ENCODE data around the gene ATP1B4.

GRCh38 chrX:120336899-120337298 lies 25.0 kb upstream of the ATP1B4 start:
- TF ChIP-seq, protein P1, sequence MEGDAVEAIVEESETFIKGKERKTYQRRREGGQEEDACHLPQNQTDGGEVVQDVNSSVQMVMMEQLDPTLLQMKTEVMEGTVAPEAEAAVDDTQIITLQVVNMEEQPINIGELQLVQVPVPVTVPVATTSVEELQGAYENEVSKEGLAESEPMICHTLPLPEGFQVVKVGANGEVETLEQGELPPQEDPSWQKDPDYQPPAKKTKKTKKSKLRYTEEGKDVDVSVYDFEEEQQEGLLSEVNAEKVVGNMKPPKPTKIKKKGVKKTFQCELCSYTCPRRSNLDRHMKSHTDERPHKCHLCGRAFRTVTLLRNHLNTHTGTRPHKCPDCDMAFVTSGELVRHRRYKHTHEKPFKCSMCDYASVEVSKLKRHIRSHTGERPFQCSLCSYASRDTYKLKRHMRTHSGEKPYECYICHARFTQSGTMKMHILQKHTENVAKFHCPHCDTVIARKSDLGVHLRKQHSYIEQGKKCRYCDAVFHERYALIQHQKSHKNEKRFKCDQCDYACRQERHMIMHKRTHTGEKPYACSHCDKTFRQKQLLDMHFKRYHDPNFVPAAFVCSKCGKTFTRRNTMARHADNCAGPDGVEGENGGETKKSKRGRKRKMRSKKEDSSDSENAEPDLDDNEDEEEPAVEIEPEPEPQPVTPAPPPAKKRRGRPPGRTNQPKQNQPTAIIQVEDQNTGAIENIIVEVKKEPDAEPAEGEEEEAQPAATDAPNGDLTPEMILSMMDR (optimal IDR thresholded peaks at IDR 0.05 in 1 of 3, IDR thresholded peaks at IDR 0.05 in 1 of 3, conservative IDR thresholded peaks at IDR 0.05 in 1 of 3; ENCODE audit: extremely low read depth in 1 of 3, insufficient read depth in 2 of 3, low read length in 3 of 3) = no peak
- no peak for TF ChIP-seq EZH2 (IDR thresholded peaks at IDR 0.05; ENCODE audit: low read length)

Measured in keratinocyte (primary cell).